LNCAP (cell line): Measurements from ENCODE around the gene GDI2.

Experiments used
- TF ChIP-seq, protein P1 (sequence below): fragments of 450-650 bp; IDR thresholded peaks from 2 replicates; pipeline ENCODE4 v1.5.1; 2017; ENCODE audit warnings: mild to moderate bottlenecking

Gene GDI2

GRCh38 chr10:5730766-5731165 is 82.5 kb downstream of the GDI2 start:
- TF ChIP-seq, protein P1, sequence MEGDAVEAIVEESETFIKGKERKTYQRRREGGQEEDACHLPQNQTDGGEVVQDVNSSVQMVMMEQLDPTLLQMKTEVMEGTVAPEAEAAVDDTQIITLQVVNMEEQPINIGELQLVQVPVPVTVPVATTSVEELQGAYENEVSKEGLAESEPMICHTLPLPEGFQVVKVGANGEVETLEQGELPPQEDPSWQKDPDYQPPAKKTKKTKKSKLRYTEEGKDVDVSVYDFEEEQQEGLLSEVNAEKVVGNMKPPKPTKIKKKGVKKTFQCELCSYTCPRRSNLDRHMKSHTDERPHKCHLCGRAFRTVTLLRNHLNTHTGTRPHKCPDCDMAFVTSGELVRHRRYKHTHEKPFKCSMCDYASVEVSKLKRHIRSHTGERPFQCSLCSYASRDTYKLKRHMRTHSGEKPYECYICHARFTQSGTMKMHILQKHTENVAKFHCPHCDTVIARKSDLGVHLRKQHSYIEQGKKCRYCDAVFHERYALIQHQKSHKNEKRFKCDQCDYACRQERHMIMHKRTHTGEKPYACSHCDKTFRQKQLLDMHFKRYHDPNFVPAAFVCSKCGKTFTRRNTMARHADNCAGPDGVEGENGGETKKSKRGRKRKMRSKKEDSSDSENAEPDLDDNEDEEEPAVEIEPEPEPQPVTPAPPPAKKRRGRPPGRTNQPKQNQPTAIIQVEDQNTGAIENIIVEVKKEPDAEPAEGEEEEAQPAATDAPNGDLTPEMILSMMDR: no peak

GRCh38 chr10:5723692-5724091 is 89.5 kb downstream of the GDI2 start:
- TF ChIP-seq, protein P1: no peak

DNA sequence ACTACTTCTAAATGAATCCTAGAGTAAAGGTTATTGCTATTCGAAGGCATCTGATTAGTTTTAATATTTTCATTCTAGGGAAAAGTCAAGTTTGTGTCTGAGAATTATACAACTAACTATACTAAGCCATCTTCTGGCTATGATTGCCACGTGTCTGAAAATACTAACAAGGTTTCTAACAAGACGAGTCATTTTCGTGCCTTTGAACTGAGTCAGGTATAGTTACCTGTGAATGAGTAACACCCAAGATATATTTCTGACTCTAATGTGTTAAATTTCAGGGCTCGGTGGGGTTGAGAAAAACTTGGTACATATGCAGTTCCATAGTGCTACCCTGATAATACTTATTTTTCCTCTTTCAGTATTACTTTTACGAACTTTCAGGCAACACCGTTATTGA is 93.1 kb downstream of the GDI2 start:
- TF ChIP-seq, protein P1: no peak

- TF ChIP-seq, protein P1: no peak
These were observed 93.7 kb downstream of the GDI2 start for GRCh38 chr10:5719546-5719945.
